ENCODE data around the gene LRFN5.

- TF ChIP-seq CTCF (conservative IDR thresholded peaks at IDR 0.05; ENCODE audit: low read depth in 2 of 2) (no peak), EZH2phosphoT487 (IDR thresholded peaks at IDR 0.05; ENCODE audit: unreplicated experiment) (no peak), JUNB (IDR thresholded peaks at IDR 0.05; ENCODE audit: unreplicated experiment) (no peak), ZNF114 (CRISPR knock-in tag; IDR thresholded peaks at IDR 0.05) (no peak), EZH2 (IDR thresholded peaks at IDR 0.05; ENCODE audit: low read depth, unreplicated experiment) (no peak), POLR2AphosphoS5 (IDR thresholded peaks at IDR 0.05; ENCODE audit: low read depth) (no peak)
These were observed 309.6 kb downstream of the LRFN5 start for GRCh38 chr14:41916313-41916712.

Data from GM23338 (cell line).